ENCODE measurements around the gene EXOC6B. TPM values are rescaled to one million over a fixed set of nuclear protein-coding genes. Genes with fewer than 3 reads are reported as not detected.

Gene EXOC6B
- total and polyA plus RNA-seq, 9 of the 15 experiments (the other 6 are each of a cell fraction or from before 2014, with no cell fraction given): 0.28 to 4.2 (median 2.0) TPM

DNA sequence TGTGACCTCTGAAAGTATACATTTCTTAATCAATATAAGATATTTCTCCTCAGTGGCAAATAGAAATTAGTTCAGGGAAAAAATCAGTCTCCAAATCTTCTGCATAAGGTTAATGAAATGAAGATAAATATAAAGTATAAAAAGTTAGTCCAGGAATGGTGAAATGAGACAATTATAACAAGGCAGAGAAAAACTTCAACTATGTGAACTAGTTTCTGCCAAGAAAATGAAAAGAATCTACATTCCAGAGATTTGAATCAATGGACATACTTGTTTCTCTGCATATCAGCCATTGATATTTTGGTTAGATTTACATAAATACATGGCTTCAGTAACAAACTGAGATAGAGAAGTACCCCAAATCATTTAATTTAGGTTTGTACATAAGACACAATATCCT is 249.0 kb downstream of the EXOC6B start:
- H3K9me1 ChIP-seq (ENCODE audit: control insufficient read depth, insufficient read depth, low read length): no peaks in the 10 kb centered on the region
- TF ChIP-seq GTF2E2 (tag; IDR thresholded peaks at IDR 0.05): no peak
- TF ChIP-seq CHD1 (IDR thresholded peaks at IDR 0.05; ENCODE audit: low read length): no peak
- no peak for TF ChIP-seq FOS (IDR thresholded peaks at IDR 0.05; ENCODE audit: extremely low read depth, insufficient read length)
- TF ChIP-seq BHLHE40 (IDR thresholded peaks at IDR 0.05; ENCODE audit: low read length): no peak
- TF ChIP-seq, protein P1, sequence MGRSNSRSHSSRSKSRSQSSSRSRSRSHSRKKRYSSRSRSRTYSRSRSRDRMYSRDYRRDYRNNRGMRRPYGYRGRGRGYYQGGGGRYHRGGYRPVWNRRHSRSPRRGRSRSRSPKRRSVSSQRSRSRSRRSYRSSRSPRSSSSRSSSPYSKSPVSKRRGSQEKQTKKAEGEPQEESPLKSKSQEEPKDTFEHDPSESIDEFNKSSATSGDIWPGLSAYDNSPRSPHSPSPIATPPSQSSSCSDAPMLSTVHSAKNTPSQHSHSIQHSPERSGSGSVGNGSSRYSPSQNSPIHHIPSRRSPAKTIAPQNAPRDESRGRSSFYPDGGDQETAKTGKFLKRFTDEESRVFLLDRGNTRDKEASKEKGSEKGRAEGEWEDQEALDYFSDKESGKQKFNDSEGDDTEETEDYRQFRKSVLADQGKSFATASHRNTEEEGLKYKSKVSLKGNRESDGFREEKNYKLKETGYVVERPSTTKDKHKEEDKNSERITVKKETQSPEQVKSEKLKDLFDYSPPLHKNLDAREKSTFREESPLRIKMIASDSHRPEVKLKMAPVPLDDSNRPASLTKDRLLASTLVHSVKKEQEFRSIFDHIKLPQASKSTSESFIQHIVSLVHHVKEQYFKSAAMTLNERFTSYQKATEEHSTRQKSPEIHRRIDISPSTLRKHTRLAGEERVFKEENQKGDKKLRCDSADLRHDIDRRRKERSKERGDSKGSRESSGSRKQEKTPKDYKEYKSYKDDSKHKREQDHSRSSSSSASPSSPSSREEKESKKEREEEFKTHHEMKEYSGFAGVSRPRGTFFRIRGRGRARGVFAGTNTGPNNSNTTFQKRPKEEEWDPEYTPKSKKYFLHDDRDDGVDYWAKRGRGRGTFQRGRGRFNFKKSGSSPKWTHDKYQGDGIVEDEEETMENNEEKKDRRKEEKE (IDR thresholded peaks at IDR 0.05; ENCODE audit: borderline replicate concordance in 1 of 2, control insufficient read depth in 1 of 2, low read depth in 2 of 2, low read length in 1 of 2): no peak
- ChIA-PET CTCF (ENCODE audit: low intra/inter-chr PET ratio) (no interaction called here), POLR2A (no interaction called here)
- no TSS peak for BruUV-seq (replicated peaks)
- no peak overlapping the region for H2AFZ ChIP-seq (ENCODE audit: low read depth, low read length)
- no peaks in the 10 kb centered on the region for H3K27me3 ChIP-seq (ENCODE audit: control insufficient read depth in 2 of 2, insufficient read depth in 2 of 2, low read length in 2 of 2)
- ATAC-seq (no peak), FAIRE-seq (no peak), DNase-seq (ENCODE audit: extremely low read depth in 1 of 4, low spot score in 3 of 4) (no peak)
- no peaks in the 10 kb centered on the region for H3K9me3 ChIP-seq (replicated peaks; ENCODE audit: control insufficient read depth, insufficient read depth, low read depth, low read length)
- no peak overlapping the region for H3K27ac ChIP-seq (ENCODE audit: extremely low read depth, low read depth, low read length)
- no peaks in the 10 kb centered on the region for H3K79me2 ChIP-seq (ENCODE audit: control insufficient read depth, insufficient read depth, low read length)
- intact Hi-C loops (cut with micrococcal nuclease): loop anchor here (5.0 to 10.0 kb wide), 2 partner anchors 250 to 1032 kb away; no protein-coding TSS in a partner anchor
- H4K20me1 ChIP-seq (replicated peaks; ENCODE audit: control insufficient read depth, insufficient read depth, low read length): no peaks in the 10 kb centered on the region
- H3K9ac ChIP-seq (ENCODE audit: insufficient read depth in 1 of 2, low read depth in 2 of 2, low read length in 2 of 2): no peak overlapping the region
- H3K4me2 ChIP-seq (ENCODE audit: insufficient read depth, low read length): no peak overlapping the region
- no peaks in the 10 kb centered on the region for H3K36me3 ChIP-seq (ENCODE audit: control insufficient read depth, insufficient read depth, low read length)
- in situ Hi-C loops (cut with MboI): loop anchor here (25.0 kb wide), 1 partner anchor 1040 kb away; no protein-coding TSS in a partner anchor
- H3K4me1 ChIP-seq (replicated peaks in 1 of 2; ENCODE audit: control insufficient read depth in 2 of 2, insufficient read depth in 2 of 2, low read length in 2 of 2): no peaks in the 10 kb centered on the region
- H3K4me3 ChIP-seq: no peak overlapping the region

Data from K562 (cell line).